Measurements from ENCODE around the gene C19orf85. TPM values are rescaled to one million over a fixed set of nuclear protein-coding genes. Genes with fewer than 3 reads are reported as not detected.

C19orf85 gene
- total RNA-seq = not detected

DNA sequence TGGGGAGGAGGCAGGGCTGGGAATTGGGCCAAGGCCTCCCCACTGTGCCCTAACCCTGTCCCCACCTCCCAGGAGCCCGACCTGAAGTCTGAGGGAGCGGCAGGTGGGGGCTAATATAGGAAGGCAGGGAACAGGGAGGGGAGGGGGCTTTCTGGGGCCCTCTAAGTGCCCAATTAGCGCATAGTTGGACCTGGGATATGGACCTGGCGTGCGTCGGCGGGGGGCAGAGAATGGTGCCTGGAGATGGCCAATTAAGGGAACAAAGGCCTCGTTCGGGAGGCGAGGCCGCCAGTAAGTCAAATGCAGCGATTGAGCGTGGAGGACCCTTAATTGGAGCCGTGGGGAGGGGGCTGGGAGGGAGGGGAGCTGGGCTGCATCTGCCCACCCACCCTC lies at the start of gene C19orf85:
C19orf85 (minus strand) TSS at position 90 of the 393 bp plus-strand sequence. CDS start 197 bp downstream, outside the sequence.

DNA sequence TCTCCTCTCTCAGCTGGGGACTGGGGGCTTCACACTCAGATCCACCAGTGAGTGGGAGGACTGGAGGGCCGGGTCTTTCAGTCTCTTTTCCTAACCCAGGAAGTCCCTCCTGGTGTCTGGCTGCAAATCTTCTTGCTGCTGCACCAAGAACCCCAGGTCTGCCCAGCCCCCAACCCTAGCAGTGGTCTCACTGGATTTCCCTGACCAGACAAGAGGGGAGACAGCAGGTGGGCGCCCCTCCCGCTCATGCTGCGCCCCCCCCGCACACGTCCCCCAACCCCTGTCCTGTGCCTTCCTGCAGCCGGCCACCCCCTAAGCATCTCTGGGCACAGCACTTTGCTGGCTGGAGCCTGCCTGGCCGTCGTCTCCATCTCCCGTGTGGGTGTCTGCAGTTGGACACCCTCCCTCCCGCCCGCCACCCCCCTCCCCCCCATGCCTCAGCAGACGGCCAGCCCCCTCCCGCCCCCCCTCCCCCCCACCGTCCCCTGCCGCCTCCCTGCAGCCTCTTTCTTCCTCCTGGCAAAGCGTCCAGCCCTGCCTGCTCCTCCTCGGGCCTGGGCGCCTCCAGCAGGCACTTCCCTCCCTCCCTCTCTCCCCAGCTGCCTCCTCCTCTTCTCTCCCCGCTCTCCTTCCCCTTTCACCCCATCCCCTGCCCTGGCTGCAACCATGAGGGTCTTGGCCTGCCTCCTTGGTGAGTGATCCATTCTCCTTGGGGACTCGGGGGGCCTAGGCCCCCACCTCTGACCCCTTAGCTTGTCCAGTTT lies 23.6 kb upstream of the C19orf85 start, which contains the start of gene SSC5D:
SSC5D (plus strand) TSS at position 513 of the 764 bp plus-strand sequence; CDS start at position 667, 154 bp downstream.

DNA sequence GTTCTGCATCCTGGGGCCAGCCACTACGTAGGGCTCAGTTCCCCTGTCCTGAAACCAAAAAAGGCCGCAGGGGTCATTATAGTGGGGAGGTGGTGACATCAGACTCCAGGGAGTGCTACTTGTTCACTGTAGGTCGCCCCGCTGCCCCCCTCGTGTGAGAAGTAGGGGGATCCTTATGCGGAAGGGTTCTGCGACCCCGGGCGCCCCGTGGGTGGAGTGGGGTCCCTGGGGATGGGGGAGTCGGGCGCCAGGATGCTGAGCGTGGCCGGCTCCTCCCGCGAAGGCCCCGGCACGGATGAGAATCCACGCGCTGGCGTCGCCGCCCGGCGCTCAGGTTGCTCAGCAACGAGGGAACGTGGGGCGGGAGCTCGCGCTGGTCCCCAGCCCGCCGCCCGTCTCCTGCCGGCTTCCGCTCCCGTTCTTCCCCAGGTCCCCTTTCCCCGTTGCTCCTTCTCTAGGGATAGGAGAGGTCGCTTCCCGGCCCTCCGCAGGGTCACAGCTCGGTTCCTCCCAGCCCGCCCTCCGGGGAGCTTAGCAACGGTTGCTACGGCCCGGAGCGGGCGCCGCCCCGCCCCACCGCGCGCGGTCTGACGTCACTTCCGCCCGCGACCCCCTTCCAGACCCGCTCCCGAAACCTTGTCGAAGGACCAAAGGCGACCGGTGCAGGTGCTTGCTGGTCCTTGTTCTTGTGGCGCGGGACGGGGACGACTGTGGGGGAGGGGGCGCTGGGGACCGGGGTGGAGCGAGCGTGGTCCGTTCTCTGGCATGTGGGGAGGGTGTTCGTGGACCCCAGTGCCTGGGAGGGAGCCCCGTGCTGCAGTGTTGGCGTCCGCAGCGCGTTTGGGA lies 20.3 kb upstream of the C19orf85 start, which contains the start of gene NAT14:
NAT14 (plus strand) TSS at position 596 of the 846 bp plus-strand sequence. CDS start 521 bp downstream, outside the sequence.

DNA sequence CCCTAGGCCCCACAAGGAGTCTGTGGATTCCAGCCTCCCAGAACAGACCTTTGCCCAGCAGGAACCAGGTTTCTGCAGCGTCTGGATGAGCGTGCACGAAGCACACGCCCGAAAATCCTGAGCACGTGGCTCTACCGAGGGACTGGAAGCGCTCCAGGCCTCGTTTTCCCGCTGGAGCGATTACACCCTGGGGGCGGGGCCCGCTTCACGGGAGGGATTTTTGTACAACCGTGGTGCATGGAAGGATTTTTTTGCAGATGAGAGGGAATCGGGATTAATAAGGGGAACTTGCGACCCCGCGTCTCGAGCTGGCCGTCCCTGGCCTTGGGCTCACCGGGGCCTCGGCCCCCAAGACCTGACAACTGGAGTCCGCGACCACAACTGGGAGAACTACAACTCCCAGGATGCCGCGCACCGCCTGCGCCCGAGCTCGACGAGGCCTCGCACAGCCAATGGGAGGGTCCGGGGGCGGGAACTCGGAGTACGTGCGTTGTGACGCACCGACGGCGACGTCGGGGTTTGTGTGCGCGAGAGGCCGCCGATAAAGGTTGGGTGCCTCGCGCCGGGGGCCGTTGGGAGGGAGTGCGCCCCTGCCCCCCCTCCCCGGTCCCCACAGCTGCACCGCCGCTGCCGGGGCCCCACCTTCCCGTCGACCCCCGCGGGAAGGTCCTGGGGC lies 11.7 kb upstream of the C19orf85 start, which contains the start of gene ZNF628:
ZNF628 (plus strand) TSS at position 518 of the 676 bp plus-strand sequence. CDS start 3,294 bp downstream, outside the sequence.

DNA sequence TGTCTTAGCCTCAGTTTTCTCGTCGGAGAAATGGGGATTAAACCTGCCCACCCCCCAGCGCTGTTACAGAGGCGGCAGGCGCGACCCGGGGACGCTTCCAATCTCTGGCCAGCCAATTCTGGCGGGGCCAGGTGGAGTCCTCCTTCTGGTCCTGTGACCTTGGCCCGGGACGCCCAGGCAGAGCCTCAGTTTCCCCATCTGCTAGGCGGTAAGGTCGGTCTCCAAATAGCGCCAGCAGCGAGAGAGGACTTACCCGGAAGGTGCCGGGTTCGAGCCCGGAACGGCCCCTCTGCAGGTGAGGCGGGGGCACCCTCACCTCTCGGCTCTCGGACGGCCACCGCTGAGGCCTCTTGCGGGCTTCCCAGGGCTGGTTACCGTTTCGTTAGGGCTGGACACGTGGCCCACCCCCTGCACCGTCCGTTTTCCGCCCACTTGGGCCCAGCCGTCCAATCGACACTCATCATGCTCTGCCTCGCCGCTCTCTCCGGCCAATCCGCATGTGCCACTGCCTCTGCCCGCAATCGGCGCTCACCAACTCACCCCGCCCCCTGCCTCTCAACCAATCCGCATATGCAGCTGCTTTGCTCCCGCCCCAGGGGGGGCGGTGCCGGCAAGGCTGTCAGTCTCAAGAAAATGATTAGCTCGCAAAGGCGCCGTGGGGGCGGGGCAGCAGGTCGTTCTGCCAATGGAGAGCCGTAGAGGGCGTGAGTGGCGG lies 3.1 kb downstream of the C19orf85 start, which contains the start of gene ISOC2:
ISOC2 (minus strand) TSS at position 384 of the 715 bp plus-strand sequence. CDS start 5,156 bp downstream, outside the sequence.

DNA sequence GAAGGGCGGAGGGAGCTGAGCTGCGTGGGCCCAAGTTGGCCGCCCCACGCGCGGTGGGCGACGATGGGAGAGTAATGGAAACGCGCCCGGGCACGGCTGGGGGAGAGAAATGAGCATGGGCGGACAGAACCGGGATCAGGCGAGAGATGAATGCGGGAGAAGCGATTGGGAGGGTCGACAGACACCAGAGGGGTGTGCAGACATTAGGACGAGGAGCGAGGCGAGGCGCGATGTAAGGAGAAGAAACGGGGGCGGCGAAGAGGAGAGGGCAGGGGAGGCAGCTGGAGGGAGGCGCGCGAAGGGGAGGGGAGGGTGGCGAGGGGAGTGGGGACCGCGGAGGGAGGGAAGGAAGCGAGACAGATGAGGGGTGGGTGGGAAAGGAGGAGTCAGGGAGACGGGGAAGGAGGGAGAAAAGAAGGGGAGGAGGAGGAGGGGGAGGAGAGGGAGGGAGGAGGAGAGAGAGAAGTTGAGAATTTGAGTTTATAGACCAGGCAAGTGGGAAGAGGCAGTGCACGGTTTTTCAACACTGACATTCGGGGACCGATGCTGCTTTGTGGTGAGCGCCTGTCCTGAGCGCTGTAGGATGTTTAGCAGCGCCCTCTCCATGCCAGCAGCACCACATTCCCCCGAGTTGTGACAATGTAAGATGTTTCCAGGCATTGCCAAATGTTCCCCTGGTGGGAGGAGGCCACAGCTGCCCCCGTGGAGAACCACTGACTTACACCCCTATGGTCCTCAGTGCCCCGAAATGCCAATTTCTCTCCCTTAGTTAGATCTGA lies 21.3 kb downstream of the C19orf85 start, which contains the start of gene SHISA7:
SHISA7 (minus strand) TSS at position 256 of the 779 bp plus-strand sequence. CDS start 437 bp downstream, outside the sequence.

Other genes starting within 250 kb of the C19orf85 start
- gene TMEM86B, start 236.0 kb downstream of the C19orf85 start, total RNA-seq = 0.92 TPM
- gene PPP6R1, start 205.7 kb downstream of the C19orf85 start, total RNA-seq = 23.1 TPM
- 29.8 TPM for gene HSPBP1, start 184.6 kb downstream of the C19orf85 start, total RNA-seq
- 111 TPM for gene BRSK1, start 180.8 kb downstream of the C19orf85 start, total RNA-seq
- not detected for gene TMEM150B, start 139.4 kb downstream of the C19orf85 start, total RNA-seq
- gene KMT5C, start 124.9 kb downstream of the C19orf85 start, total RNA-seq = 11.3 TPM
- gene COX6B2, start 110.0 kb downstream of the C19orf85 start, total RNA-seq = 0.92 TPM
- gene GARIN5B, start 101.5 kb downstream of the C19orf85 start, total RNA-seq = not detected
- 0.23 TPM for gene IL11, start 94.3 kb downstream of the C19orf85 start, total RNA-seq
- not detected for gene TMEM190, start 87.9 kb downstream of the C19orf85 start, total RNA-seq
- gene TMEM238, start 80.5 kb downstream of the C19orf85 start, total RNA-seq = not detected
- 129 TPM for gene RPL28, start 78.8 kb downstream of the C19orf85 start, total RNA-seq
- gene UBE2S, start 57.0 kb downstream of the C19orf85 start, total RNA-seq = 43.4 TPM
- 4.6 TPM for gene SHISA7, start 21.5 kb downstream of the C19orf85 start, total RNA-seq
- 20.5 TPM for gene ISOC2, start 3.1 kb downstream of the C19orf85 start, total RNA-seq
- gene ZNF628, start 11.9 kb upstream of the C19orf85 start, total RNA-seq = 1.6 TPM
- 20.3 TPM for gene NAT14, start 20.4 kb upstream of the C19orf85 start, total RNA-seq
- gene SSC5D, start 23.7 kb upstream of the C19orf85 start, total RNA-seq = 0.23 TPM
- not detected for gene SBK2, start 72.4 kb upstream of the C19orf85 start, total RNA-seq
- gene SBK3, start 80.8 kb upstream of the C19orf85 start, total RNA-seq = not detected
- gene ZNF579, start 116.1 kb upstream of the C19orf85 start, total RNA-seq = 4.6 TPM
- 5.3 TPM for gene FIZ1, start 134.8 kb upstream of the C19orf85 start, total RNA-seq
- 3.0 TPM for gene ZNF524, start 135.5 kb upstream of the C19orf85 start, total RNA-seq
- 1.8 TPM for gene ZNF865, start 140.9 kb upstream of the C19orf85 start, total RNA-seq
- 6.5 TPM for gene ZNF784, start 159.8 kb upstream of the C19orf85 start, total RNA-seq
- gene ZNF580, start 176.3 kb upstream of the C19orf85 start, total RNA-seq = 6.9 TPM
- gene ZNF581, start 178.9 kb upstream of the C19orf85 start, total RNA-seq = 7.8 TPM
- 16.6 TPM for gene CCDC106, start 183.5 kb upstream of the C19orf85 start, total RNA-seq
- gene U2AF2, start 190.3 kb upstream of the C19orf85 start, total RNA-seq = 76.1 TPM
- gene EPN1, start 210.5 kb upstream of the C19orf85 start, total RNA-seq = 33.2 TPM

Measured in diencephalon (tissue), 1 donor.